ENCODE measurements around the gene TSNAX. TPM values are rescaled to one million over a fixed set of nuclear protein-coding genes. Genes with fewer than 3 reads are reported as not detected.

TSNAX gene
- polyA plus RNA-seq, 1 donor: 32.0 TPM

DNA sequence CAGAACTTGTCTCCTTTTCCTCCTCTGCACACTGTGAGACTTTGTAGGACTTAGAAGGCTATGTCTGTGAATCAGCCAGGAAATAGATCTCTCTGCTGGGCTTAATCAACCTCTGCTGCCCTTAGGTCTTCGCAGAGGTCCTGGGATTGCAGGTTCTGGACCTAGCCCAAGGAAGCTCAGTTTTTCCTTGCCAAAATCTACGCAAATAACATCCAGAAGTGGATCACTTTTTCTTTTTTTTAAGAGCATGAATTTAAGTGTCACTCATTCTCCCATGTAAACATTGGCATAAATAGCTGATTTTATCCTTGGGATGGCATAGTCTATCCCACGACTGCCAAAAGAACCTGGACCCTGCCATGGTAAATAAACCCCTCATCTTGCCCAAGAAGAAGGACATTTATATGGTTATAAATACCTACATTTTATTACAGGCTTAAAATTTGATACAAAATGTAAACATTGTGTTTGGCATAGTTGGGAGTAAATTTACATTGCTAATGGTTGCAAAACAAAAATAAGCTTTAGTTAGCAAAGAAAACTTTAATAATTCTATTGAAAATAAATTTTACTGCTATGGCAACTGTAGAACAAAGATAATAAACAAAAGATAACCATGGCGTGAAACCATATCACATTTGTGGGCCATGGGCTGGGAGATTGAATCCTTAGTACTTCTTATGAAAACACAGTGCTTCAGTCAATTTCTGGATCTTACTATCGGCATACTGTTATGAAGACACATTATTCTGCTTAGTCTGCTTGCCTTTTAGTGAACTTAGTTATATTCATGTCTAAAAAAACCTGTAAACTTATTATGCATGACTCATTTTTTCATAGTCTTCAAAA lies 73.6 kb downstream of the TSNAX start:
- no peak for DNase-seq (ENCODE audit: low read depth)

DNA sequence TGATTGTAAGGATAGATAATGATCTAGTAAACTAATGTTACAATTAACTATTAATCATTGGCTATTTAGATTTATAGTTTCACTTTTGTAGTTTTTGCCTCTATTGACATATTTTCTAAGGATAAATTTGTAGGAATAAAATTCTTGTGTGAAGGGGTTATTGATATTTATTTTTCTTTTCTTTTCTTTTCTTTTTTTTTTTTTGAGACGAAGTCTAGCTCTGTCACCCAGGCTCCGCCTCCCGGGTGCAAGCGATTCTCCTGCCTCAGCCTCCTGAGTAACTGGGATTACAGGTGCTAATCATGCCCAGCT lies 74.2 kb downstream of the TSNAX start:
- no peak for DNase-seq (ENCODE audit: low read depth)

DNA sequence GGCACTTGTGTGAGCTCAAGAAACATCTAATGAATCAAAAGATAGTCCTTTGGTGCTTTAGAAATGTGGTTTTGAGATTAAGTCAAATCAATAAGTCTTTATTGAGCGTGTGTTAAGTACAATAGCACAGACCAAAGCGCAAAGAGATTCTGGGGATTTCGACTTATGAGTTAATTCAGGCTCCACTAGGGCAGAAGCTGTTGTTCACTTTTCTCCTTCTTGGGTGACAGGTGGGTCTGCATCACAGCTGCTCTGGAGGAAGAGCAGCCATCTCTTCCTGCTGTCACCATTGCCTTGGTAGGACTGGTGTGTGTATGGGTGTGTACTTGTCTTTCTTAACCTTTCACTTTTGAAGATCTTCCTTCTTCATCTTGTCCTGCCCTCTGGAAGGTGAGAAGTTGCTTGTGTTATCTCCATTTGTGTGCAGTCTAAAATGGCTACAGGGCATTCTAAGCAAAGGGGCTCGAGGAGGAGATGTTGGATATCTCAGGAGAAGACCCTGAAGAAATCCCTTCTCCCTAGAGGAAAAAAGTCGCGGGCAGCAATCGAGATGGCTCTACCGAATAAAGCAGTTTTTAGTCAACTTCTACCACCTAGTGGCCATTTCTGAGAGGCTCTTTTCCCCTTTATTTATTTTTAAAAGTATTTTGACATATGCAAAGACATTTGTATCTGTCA lies 75.3 kb downstream of the TSNAX start:
- DNase-seq (ENCODE audit: low read depth): no peak

DNA sequence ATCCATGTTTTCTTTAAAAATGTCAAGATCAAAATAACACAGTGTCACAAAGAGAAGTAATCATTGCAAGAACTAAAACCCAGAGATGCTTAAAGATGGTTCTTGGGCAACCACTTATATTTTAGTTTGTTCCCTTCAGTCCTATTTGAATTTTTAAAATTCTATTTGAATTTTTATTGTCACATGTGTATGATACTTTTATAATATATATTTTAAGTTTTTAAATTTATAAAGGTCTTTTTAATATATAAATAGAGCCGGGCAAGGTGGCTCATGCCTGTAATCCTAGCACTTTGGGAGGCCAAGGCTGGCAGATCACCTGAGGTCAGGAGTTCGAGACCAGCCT lies 75.8 kb downstream of the TSNAX start:
- no peak for DNase-seq (ENCODE audit: low read depth)

DNA sequence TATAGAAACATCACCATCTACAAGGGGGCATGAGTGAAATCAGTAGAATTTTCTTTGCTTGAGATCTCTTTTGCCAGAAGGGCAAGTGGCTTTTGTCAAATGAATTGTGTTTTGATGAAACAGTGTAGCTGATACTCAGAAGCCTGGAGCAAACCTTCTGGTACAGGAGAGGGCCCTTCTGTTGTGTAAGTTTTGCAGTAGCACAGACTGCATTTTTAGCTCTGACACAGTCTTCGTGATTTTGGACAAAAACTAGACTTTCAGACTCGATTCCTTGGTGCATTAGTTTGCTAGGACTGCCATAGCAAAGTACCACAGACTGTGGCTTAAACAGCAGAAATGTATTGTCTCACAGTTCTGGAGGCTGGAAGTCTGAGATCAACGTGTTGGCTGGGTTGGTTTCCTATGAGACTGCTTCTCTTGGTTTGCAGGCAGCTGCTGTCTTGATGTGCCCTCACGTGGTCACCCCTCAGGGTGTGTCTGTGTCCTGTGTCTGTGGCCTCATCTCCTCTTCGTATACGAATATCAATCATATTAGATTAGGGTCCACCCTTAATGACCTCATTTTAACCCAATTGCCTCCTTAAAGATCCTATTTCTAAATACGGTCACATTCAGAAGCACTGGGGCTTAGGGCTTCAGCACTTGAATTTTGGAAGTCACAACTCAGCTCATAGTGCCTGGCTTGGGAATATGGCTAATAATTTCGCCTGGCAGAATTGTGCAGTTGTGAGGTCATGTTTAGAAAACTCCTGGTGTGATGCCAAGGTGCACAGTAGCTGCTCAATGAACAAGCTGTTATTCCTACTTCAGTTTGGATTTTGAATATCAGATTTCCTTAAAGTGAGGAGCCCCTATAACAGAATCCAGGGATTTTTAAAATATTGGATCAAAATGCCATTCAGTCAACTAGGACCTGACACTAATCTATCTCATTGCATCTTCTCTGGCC lies 77.0 kb downstream of the TSNAX start:
- DNase-seq (ENCODE audit: low read depth): no peak

DNA sequence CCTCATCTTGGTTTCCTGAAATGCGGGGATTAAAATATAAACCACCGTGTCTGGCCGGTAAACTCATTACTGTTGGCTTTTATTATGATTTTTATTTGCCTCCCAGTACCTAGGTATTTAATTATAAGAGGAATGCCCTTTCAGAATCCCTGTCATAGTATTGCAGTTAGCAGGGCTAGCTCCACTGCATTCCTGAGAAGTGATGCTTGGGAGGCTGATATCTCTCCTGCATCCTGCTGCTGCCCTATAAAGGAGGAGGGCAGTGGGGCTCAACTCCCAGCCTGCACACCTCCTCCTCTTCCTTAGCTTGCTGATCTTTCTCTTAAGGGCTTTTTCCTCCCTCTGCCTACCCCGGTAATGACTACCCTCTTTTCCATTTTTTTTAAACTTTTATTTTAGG lies 78.2 kb downstream of the TSNAX start:
- DNase-seq (ENCODE audit: low read depth): no peak

DNA sequence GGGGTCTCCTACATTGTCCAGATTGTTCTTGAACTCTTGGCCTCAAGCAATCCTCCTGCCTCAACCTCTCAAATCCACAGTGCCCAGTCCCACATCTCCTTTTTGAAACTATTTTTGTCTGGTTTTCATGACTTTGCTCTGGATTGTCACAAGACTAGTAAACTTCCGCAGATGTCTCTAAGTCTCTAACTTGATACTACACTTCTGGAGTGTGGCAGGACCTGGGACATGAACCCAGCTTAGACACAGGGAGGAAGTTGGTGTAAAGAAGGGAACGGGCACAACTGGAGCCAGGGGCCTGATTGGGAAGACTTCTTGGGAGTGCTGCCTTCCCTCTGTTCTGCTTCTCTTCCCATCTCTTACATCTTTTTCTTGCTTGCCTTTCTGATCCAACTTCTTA lies 81.9 kb downstream of the TSNAX start:
- DNase-seq (ENCODE audit: low read depth): no peak

DNA sequence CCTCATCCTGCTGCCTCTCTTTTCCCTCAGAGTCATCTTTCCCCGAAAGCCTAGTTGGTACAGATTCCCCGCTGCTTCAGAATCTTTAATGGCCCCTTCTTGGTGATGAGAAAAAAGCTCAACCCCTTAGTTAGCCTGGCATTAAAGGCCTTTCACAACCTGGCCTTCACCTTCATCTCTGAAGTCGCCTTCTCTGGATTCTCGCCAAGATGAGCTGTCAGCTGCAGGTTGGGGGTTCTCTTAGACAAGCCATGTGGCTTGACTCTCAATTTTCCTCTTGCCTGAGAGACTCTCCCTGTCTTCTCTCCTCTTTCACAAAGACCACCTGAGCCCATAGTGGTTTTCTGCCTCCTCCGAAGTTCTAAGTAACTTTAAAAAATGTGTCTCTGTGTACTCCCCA lies 82.6 kb downstream of the TSNAX start:
- no peak for DNase-seq (ENCODE audit: low read depth)

DNA sequence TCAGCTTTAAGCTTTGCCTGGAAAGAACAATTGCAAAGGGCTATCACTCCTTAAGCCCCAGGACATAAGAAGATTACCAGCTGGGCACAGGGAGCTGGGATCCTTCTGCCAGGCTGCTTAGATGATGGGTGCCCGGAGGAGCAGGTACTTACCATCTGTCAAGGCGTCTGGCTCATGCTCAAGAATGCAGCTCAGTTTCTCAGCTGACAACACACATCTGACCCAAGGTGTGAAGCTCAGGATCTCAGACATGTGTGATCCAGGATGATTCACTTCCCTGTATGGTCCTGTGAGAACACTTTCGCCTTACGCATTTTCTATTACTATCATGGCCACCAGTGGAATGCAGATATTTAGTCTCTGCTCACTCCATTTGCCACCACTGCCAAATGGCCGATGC lies 83.4 kb downstream of the TSNAX start:
- DNase-seq (ENCODE audit: low read depth): no peak

DNA sequence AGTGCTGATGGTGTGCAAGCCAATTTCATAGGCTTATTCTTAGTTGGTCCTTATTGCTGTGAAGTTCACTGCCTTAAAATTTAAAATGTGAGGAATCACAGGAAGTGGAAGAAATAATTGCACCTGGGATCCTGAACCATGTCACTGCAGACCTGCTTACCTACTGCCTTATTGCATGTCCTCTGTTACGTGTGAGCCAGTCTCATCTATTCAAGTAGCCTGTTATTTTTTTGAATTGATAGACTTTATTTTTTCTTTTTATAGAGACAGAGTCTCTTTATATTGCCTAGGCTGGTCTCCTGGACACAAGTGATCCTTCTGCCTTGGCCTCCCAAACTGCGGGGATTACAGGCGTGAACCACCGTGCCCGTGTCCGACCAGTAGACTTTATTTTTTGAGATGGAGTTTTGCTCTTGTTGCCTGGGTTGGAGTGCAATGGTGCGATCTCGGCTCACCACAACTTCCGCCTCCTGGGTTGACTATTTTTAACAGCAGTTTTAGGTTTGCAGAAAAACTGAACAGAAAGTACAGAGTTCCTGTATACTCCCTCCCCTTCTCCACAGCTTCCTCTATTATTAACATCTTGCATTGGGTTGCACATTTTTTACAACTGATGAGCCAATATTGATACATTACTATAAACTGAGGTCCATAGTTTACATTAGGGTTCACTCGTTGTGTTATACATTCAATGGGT lies 84.1 kb downstream of the TSNAX start:
- no peak for DNase-seq (ENCODE audit: low read depth)

DNA sequence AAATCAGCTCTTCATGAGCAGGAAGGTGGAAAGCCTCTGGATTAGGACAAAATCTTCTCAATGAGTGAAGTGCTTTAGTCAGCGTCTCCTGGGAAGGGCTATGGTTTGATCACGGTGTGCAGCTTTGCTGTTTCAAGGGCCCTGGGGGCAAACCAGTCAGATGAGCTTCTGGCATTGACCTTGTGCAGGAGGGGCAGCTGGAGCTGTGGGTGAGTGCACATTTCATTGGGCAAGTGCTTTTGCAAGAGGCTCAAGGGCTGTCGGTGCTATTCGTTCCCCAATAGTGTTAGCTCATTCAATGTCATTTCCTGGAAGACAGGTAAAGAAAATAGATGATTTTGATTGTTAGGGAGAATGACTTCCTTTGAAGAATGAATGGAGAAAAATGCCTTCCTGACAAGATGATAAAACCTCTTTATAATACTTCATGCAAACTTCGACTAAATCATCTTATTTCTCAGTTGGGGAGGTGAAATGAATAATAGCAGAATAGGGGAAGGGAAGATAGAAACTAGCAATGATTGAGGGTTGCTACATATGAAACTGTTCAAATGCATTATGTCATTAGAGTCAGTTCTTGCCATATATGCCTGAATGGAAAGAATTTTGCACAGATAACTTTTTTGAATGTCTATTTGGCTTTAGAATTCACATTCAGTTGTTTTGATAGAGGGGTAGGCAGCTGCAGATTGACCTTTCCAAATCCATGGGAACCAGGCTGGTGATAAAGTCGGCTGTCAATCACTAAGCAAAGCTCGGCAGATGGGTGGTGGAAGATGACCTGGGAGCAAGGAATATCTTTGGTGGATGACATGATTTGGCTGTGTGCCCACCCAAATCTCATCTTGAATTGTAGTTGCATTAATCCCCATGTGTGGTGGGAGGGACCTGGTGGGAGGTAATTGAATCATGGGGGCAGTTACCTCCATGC lies 85.2 kb downstream of the TSNAX start:
- DNase-seq (ENCODE audit: low read depth): no peak

Other genes starting within 250 kb of the TSNAX start
- gene EXOC8, start 190.8 kb upstream of the TSNAX start, polyA plus RNA-seq (ENCODE audit: insufficient read length): 6.6 TPM
- gene SPRTN, start 190.4 kb upstream of the TSNAX start, polyA plus RNA-seq (ENCODE audit: insufficient read length): 6.3 TPM
- 44.3 TPM for gene EGLN1, start 106.4 kb upstream of the TSNAX start, polyA plus RNA-seq (ENCODE audit: insufficient read length)
- 6.3 TPM for gene DISC1, start 98.1 kb downstream of the TSNAX start, polyA plus RNA-seq (ENCODE audit: insufficient read length)

Measured in forelimb muscle (tissue), 1 donor.